IPS-NIHi7 (cell line): ENCODE results near the gene EPHA8.

ENCODE experiments used
- DNase-seq: peaks from one replicate; pipeline ENCODE4 v3.0.0; 2012; ENCODE audit warnings: mixed read lengths; ENCODE audit errors: extremely low spot score

The EPHA8 gene

GRCh38 chr1:22618056-22618455 lies 54.8 kb downstream of the EPHA8 start:
- DNase-seq: no peak

DNA sequence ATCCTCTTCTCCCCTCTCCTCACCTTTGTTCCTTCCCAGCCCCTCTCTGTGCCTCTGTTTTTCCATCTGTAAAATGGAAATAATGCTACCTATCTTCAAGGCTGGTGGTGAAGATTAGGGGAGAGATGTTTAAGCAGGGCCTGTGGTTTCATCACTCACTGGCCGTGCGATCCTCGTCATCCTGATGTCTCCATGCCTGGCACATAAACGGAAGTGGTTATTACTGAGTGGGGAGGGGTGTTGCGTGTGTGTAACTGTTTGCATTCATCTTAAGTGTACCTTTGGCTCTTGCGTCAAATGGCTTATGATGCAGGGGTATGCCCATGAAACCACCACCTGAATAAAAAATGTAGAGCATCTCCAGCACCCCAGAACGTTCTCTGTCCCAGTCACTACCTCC lies 56.0 kb downstream of the EPHA8 start:
- no peak for DNase-seq

GRCh38 chr1:22619798-22620197 lies 56.5 kb downstream of the EPHA8 start:
- no peak for DNase-seq

GRCh38 chr1:22621761-22622160 lies 58.5 kb downstream of the EPHA8 start:
- DNase-seq: no peak

GRCh38 chr1:22625262-22625925 lies 62.1 kb downstream of the EPHA8 start:
- DNase-seq: peak; percentile 68

GRCh38 chr1:22626237-22627157 lies 63.2 kb downstream of the EPHA8 start:
- DNase-seq: no peak

GRCh38 chr1:22627331-22627730 lies 64.0 kb downstream of the EPHA8 start:
- DNase-seq: no peak

- no peak for DNase-seq
Measured at GRCh38 chr1:22628698-22629444, 65.6 kb downstream of the EPHA8 start.

DNA sequence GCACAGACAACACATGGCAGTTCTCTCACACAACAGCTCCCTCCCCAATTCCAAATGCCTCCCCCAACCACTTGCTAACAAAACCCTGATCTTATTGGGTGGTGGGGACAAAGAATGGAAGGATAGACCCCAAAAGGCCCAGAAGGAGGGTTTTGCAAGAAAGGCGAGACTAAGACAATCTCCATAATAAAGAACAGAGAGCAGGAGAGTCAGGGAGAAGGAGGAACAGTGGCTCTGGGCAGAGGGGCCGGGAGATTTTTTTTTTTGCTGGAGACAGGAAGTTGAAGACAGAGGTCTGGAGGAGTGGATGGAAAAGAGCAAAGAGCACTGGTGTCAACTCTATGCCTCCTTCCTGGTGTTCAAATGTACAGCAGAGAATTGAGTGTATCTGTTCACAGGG lies 66.6 kb downstream of the EPHA8 start:
- DNase-seq: peak; percentile 43

- DNase-seq: no peak
Measured at GRCh38 chr1:22633697-22634463, 70.6 kb downstream of the EPHA8 start.

- no peak for DNase-seq
Measured at GRCh38 chr1:22635436-22635835, 72.1 kb downstream of the EPHA8 start.

- DNase-seq: no peak
Measured at GRCh38 chr1:22636353-22636752, 73.1 kb downstream of the EPHA8 start, which contains the start of gene C1QA. Gene C1QA, plus strand, starts transcription at chr1:22636628. Its CDS starts 989 bp downstream, at chr1:22637617.

- no peak for DNase-seq
Measured at GRCh38 chr1:22636927-22637326, 73.6 kb downstream of the EPHA8 start.

DNA sequence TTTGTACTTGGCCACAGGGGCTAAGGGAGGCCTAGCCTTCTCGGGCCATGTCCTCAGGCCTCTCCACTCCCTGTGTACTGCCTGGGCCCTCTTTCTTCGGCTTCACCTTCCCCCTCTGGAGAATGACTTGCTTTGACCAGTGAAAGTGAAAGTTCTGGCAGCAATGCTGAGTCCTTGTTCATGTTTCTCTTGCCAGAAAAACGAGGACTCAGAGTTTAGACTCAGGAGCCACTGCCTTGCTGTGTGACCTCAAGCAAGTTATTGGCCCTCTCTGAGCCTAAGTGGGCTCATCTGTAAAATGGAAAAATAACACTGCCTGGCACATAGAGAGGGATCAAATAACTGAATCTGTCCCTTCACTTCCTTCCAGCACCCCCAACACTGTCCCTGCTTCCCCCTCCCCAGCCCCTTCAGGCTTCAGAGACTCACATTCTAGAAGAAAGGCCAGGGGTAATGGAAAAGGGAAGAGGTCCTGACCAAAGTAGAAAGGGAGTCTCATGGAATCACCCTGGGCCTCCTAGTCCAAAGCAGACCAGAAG lies 74.7 kb downstream of the EPHA8 start:
- no peak for DNase-seq

DNA sequence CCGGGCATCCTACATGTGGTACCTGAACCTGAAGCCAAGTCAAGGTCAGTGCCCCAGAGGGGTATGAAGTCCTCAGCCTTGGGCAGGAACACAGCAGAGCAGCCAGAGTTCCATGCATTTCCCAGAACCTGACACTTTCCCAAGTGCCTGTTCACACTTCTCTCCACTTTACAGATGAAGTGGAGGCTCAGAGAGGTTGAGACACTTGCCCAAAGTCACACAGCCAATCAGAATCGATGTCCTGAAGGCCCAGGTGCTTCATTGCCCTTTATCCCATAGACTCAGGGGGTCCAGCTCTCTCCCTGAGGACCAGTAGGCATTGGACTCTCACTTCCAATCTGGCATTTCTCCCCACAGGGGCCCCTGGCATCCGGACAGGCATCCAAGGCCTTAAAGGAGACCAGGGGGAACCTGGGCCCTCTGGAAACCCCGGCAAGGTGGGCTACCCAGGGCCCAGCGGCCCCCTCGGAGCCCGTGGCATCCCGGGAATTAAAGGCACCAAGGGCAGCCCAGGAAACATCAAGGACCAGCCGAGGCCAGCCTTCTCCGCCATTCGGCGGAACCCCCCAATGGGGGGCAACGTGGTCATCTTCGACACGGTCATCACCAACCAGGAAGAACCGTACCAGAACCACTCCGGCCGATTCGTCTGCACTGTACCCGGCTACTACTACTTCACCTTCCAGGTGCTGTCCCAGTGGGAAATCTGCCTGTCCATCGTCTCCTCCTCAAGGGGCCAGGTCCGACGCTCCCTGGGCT lies 75.4 kb downstream of the EPHA8 start:
- DNase-seq: no peak

- peak; percentile 83 for DNase-seq
Measured at GRCh38 chr1:22639286-22639685, 76.0 kb downstream of the EPHA8 start.

GRCh38 chr1:22641247-22641646 lies 78.0 kb downstream of the EPHA8 start:
- DNase-seq: no peak

- DNase-seq: peak; percentile 93
Measured at GRCh38 chr1:22641906-22642636, 78.8 kb downstream of the EPHA8 start.

DNA sequence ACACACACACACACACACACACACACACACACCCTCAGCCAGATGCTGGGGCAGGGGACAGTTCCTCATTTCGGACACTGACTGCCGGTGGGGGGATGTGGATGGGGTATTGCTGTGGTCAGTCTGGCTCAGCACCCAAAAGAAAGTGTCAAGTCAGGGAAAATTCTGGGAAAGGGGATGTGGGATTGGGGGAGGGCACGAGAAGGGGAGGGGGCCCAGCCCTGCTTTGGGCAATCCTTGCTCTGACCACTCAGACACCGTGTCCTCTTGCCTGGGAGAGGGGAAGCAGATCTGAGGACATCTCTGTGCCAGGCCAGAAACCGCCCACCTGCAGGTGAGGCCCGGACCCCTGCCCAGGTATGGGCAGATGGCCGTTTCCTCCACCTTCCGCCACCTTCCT lies 80.1 kb downstream of the EPHA8 start, which contains the start of gene C1QC:
TSS of gene C1QC (plus strand) at position 253 of the 400 bp plus-strand sequence. CDS start 391 bp downstream, outside the sequence.
- no peak for DNase-seq

- DNase-seq: no peak
Measured at GRCh38 chr1:22643928-22644327, 80.6 kb downstream of the EPHA8 start.
